Neural crest cell (in vitro differentiated cells): ENCODE data around the gene RBM26. TPM values are rescaled to one million over a fixed set of nuclear protein-coding genes. Genes with fewer than 3 reads are reported as not detected.

Source experiments
- DNase-seq: peaks from one replicate; pipeline ENCODE4 v3.0.0; 2021; ENCODE audit warnings: low read depth, mixed read lengths, low spot score
- H3K27ac Mint-ChIP-seq: one replicate; pipeline ENCODE4 v1.8.0; 2021; ENCODE audit warnings: mild to moderate bottlenecking, mixed read lengths; ENCODE audit not compliant: unreplicated experiment
- H3K27me3 Mint-ChIP-seq: 2 replicates; pipeline ENCODE4 v1.8.0; 2021; ENCODE audit warnings: low read depth, mild to moderate bottlenecking, mixed read lengths
- H3K36me3 Mint-ChIP-seq: 2 replicates; pipeline ENCODE4 v1.8.0; 2021; ENCODE audit warnings: low read depth, mild to moderate bottlenecking, mixed read lengths
- H3K4me1 Mint-ChIP-seq: 2 replicates; pipeline ENCODE4 v1.8.0; 2021; ENCODE audit warnings: mixed read lengths
- H3K4me3 Mint-ChIP-seq: one replicate; pipeline ENCODE4 v1.8.0; 2021; ENCODE audit warnings: mild to moderate bottlenecking, mixed read lengths
- H3K9me3 Mint-ChIP-seq: 2 replicates; pipeline ENCODE4 v1.8.0; 2021; ENCODE audit warnings: mixed read lengths
- total RNA-seq: library from RNA; stranded (reverse); gene quantifications from 2 replicates; pipeline ENCODE4 v1.2.1, GENCODE V29; 2021
- TF ChIP-seq, protein P1 (sequence below): fragments of 200-600 bp; sonication (generic); conservative IDR thresholded peaks from 2 replicates; pipeline ENCODE4 v1.5.0; 2021; ENCODE audit warnings: antibody characterized with exemption, mild to moderate bottlenecking

The RBM26 gene
- total RNA-seq, 1 donor from 2014 or later, result 78.1 TPM

DNA sequence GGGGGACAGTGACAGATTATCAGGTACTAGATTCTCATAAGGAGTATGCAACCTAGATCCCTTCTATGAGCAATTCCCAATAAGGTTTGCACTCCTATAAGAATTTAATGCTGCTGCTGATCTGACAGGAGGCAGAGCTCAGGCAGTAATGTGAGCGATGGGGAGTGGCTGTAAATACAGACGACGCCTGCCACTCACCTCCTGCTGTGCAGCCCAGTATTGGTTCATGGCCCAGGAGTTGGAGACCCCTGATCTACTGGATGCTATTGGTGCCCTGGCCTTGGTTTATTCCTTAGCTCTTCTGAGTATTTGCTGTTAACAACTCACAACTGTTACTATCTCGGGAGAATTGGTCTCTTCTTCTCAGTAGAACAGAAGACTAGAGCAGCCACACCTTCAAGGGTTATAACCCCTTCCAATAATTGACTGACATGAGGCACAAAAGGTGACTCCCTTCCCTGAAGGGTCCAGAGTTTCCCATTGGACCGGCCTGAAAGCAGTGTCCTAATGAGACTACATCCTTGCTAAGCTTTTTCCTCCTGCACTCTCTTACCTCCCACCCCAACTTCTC lies 35.0 kb upstream of the RBM26 start:
- DNase-seq, result no peak
- TF ChIP-seq, protein P1, sequence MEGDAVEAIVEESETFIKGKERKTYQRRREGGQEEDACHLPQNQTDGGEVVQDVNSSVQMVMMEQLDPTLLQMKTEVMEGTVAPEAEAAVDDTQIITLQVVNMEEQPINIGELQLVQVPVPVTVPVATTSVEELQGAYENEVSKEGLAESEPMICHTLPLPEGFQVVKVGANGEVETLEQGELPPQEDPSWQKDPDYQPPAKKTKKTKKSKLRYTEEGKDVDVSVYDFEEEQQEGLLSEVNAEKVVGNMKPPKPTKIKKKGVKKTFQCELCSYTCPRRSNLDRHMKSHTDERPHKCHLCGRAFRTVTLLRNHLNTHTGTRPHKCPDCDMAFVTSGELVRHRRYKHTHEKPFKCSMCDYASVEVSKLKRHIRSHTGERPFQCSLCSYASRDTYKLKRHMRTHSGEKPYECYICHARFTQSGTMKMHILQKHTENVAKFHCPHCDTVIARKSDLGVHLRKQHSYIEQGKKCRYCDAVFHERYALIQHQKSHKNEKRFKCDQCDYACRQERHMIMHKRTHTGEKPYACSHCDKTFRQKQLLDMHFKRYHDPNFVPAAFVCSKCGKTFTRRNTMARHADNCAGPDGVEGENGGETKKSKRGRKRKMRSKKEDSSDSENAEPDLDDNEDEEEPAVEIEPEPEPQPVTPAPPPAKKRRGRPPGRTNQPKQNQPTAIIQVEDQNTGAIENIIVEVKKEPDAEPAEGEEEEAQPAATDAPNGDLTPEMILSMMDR, result no peak
- Mint-ChIP-seq H3K9me3 (no peaks in the 10 kb centered on the region), H3K27ac (no peak overlapping the region), H3K27me3 (no peaks in the 10 kb centered on the region), H3K36me3 (no peaks in the 10 kb centered on the region), H3K4me1 (no peaks in the 10 kb centered on the region), H3K4me3 (no peak overlapping the region)

DNA sequence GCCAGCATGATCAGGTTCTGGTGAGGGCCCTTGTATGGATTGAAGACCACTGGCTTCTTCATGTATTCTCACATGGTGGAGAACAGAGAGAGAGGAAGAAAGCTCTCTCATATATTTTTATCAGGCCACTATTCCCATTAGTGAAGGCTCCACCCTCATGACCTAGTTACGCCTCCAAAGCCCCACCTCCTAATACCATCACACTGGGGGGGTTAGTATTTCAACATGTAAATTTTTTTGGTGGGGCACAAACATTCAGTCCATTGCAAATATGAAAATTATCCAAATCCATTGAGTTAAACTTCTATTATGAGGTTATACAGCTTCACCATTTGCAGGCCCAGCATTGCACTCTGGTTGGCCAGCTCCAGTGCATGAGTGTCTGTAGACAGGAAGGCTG lies 33.2 kb upstream of the RBM26 start:
- H3K9me3 Mint-ChIP-seq, result no peaks in the 10 kb centered on the region
- TF ChIP-seq, protein P1, result no peak

DNA sequence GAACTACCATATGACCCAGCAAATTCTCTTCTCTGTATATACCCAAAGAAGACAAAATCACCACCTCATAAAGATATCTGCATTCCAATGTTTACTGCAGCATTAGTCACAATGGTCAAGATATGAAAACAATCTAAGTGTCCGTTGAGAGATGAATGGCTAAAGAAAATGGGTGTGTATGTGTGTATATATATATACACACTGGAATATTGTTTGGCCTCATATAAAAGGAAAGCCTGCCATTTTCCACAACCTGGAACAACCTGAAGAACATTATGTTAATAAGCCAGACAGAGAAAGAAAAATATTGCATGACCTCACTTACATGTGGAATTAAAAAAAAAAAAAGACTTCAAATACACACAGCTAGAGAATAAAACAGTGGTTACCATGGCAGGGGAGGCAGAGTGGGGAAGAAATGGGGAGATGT lies 29.5 kb upstream of the RBM26 start:
- H3K4me1 Mint-ChIP-seq, result no peaks in the 10 kb centered on the region
- no peak for DNase-seq
- TF ChIP-seq, protein P1, result no peak
- H3K27me3 Mint-ChIP-seq, result no peaks in the 10 kb centered on the region
- no peak overlapping the region for H3K4me3 Mint-ChIP-seq
- H3K36me3 Mint-ChIP-seq, result no peaks in the 10 kb centered on the region
- H3K9me3 Mint-ChIP-seq, result no peaks in the 10 kb centered on the region
- no peak overlapping the region for H3K27ac Mint-ChIP-seq

More for the DNA sequence above, 33.2 kb upstream of the RBM26 start:
- no peak overlapping the region for H3K27ac Mint-ChIP-seq
- no peak for DNase-seq
- no peaks in the 10 kb centered on the region for H3K4me1 Mint-ChIP-seq
- no peaks in the 10 kb centered on the region for H3K36me3 Mint-ChIP-seq
- H3K4me3 Mint-ChIP-seq, result no peak overlapping the region
- no peaks in the 10 kb centered on the region for H3K27me3 Mint-ChIP-seq

DNA sequence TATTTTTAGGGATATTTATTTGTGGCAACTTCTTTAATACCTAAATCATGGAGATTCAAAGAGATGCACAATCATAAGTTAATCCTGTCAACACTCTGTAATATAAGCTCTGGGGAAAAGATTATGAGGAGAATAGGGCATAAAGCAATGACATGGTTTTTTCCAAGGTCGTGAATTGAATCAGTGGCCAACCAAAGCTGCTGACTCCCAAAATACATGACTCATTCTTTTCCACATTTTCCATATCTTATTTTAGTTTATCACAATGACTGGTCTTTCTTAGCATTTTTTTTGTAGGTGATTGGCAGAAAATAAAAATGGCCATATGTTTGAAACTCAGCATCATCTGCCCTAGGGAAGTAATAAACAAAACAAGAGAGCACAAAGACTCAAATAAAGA lies 28.5 kb upstream of the RBM26 start:
- TF ChIP-seq, protein P1, result no peak
- no peaks in the 10 kb centered on the region for H3K4me1 Mint-ChIP-seq
- H3K9me3 Mint-ChIP-seq, result no peaks in the 10 kb centered on the region
- no peaks in the 10 kb centered on the region for H3K36me3 Mint-ChIP-seq
- no peak overlapping the region for H3K27ac Mint-ChIP-seq
- no peak overlapping the region for H3K4me3 Mint-ChIP-seq
- no peak for DNase-seq
- H3K27me3 Mint-ChIP-seq, result no peaks in the 10 kb centered on the region

DNA sequence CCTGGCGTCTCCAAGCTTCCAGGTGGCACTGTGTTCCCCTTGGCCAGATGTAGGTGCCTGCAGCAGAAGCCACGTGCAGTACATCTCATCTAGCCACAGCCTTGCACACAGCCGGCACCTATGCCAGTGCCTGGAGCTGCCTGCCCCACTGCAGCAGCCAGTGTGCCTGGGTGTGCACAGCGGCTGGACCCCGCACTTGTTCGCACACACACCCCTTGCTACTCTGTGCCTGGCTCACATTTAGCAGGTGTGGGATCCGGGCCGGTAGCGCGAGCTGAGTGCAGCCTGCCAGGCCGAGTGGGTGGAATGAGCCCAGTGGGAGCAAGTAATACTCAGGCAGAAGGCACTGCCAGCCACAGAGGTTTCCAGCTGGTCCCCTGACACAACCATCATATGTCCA lies 26.9 kb upstream of the RBM26 start:
- Mint-ChIP-seq H3K9me3 (no peaks in the 10 kb centered on the region), H3K36me3 (no peaks in the 10 kb centered on the region), H3K4me1 (peaks cover 5% of the 10 kb centered on the region), H3K4me3 (no peak overlapping the region), H3K27me3 (no peaks in the 10 kb centered on the region), H3K27ac (no peak overlapping the region)
- no peak for DNase-seq
- TF ChIP-seq, protein P1, result no peak
